Measurements from ENCODE around the gene GLI2. TPM values are rescaled to one million over a fixed set of nuclear protein-coding genes. Genes with fewer than 3 reads are reported as not detected.
A peak's percentile ranks its signal among the peaks of the same experiment; 100 is the strongest.

GLI2 gene
- 23.1 TPM for total RNA-seq

- Histone ChIP-seq H3K27me3 (no peaks in the 10 kb centered on the region), H3K4me3 (peak within 1 kb of the TSS; percentile 51 to 67), H3K27ac (peak within 1 kb of the TSS; percentile 74 to 85), H3K9me3 (no peaks in the 10 kb centered on the region), H3K36me3 (no peaks in the 10 kb centered on the region), H3K4me1 (peaks cover 0 to 11% of the 10 kb centered on the region in 2 donors)
- intact Hi-C loops (cut with DNase I) = loop anchor here (1.0 to 2.0 kb wide), 3 partner anchors 69 to 336 kb away; no protein-coding TSS in a partner anchor
- TF ChIP-seq, protein P1, sequence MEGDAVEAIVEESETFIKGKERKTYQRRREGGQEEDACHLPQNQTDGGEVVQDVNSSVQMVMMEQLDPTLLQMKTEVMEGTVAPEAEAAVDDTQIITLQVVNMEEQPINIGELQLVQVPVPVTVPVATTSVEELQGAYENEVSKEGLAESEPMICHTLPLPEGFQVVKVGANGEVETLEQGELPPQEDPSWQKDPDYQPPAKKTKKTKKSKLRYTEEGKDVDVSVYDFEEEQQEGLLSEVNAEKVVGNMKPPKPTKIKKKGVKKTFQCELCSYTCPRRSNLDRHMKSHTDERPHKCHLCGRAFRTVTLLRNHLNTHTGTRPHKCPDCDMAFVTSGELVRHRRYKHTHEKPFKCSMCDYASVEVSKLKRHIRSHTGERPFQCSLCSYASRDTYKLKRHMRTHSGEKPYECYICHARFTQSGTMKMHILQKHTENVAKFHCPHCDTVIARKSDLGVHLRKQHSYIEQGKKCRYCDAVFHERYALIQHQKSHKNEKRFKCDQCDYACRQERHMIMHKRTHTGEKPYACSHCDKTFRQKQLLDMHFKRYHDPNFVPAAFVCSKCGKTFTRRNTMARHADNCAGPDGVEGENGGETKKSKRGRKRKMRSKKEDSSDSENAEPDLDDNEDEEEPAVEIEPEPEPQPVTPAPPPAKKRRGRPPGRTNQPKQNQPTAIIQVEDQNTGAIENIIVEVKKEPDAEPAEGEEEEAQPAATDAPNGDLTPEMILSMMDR (IDR thresholded peaks at IDR 0.05) = peak; percentile 63 to 73 (median 72)
- DNase-seq (ENCODE audit: low spot score in 2 of 2) = peak in 1 of 2 donors; percentile 82
Observed at GRCh38 chr2:120735746-120736170, at the start of gene GLI2. Gene GLI2, plus strand, starts transcription at chr2:120735868. Its CDS starts 61,453 bp downstream, at chr2:120797321.

DNA sequence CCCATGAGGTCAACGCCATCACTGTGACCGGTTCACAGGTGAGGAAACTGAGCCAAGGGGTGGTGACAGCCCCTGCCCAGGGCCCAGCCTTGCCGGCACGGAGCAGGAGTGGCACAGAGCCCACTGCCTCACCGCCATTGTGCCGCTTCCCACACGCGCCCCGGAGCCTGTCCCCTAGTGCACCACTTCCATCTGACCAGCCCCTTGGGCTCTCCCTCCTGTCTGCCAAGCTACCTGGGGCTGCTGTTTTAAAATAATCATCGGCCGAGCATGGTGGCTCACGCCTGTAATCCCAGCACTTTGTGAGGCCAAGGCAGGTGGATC, 49.7 kb upstream of the GLI2 start:
- no peaks in the 10 kb centered on the region for H3K36me3 ChIP-seq
- no peak overlapping the region for H3K4me3 ChIP-seq
- H3K9me3 ChIP-seq = no peaks in the 10 kb centered on the region
- no peaks in the 10 kb centered on the region for H3K27me3 ChIP-seq
- H3K4me1 ChIP-seq = peaks cover 0 to 2% of the 10 kb centered on the region in 2 donors
- intact Hi-C loops (cut with DNase I) = loop anchor here (10.0 kb wide), 1 partner anchor 431 kb away; the partner anchor contains the start of gene RALB
- no peak overlapping the region for H3K27ac ChIP-seq
- DNase-seq (ENCODE audit: low spot score in 2 of 2) = no peak
- TF ChIP-seq, protein P1 (IDR thresholded peaks at IDR 0.05) = no peak

DNA sequence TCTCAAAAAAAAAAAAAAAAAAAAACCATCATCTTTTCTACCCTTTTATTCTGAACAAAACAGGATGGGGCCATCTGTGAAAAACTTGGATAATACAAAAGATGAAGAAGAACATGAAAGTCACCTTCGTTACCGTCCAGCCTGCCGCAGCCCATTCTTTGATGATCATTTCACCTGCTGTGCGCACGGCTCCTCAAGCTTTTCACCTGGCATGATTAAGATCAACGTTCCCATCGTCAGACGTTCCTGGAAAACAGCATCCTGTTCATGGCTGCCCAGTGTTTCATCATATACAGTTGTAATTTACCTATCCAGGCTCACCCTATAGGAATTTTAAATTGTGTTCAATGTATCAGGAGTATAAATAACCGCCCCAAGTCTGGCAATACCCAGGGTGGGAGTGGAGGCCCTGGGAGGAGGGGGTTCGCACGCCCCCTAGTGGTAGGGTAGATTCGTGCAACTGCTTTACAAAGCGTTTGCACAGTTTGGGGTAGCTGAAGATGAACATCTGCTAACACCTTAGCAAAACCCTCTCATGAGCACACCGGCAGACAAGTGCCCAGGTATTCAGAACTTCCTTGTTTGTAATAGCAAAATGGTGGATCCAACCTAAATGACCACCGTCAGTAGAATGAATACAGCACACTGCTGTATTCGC, 49.0 kb upstream of the GLI2 start:
- intact Hi-C loops (cut with DNase I) = loop anchor here (10.0 kb wide), 1 partner anchor 432 kb away; the partner anchor contains the start of gene RALB
- no peak for DNase-seq (ENCODE audit: low spot score in 2 of 2)
- Histone ChIP-seq H3K4me3 (no peak overlapping the region), H3K27ac (no peak overlapping the region), H3K9me3 (no peaks in the 10 kb centered on the region), H3K27me3 (no peaks in the 10 kb centered on the region), H3K4me1 (peaks cover 0 to 2% of the 10 kb centered on the region in 2 donors), H3K36me3 (no peaks in the 10 kb centered on the region)
- TF ChIP-seq, protein P1 (IDR thresholded peaks at IDR 0.05) = no peak

DNA sequence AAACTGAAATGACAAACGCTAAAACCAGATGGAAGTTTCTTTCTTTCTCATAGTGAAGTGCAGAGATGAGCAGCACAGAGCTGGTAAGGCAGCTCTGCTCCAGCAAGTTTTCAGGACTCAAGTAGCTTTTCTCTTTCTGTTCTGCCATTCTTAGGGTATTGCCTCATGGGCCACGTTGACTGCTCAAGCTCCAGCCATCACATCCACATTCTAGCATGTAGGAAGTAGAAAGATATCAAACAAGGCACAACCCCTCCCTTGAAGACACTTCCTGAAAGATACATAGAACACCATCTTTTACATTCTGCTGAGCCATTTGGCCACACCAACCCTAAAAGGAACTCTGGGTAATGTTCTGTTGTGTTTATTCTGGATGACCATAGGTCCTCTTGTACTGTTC, 48.5 kb upstream of the GLI2 start:
- H3K27me3 ChIP-seq = no peaks in the 10 kb centered on the region
- H3K9me3 ChIP-seq = no peaks in the 10 kb centered on the region
- intact Hi-C loops (cut with DNase I) = loop anchor here (10.0 kb wide), 1 partner anchor 432 kb away; the partner anchor contains the start of gene RALB
- no peak for DNase-seq (ENCODE audit: low spot score in 2 of 2)
- peaks cover 0 to 2% of the 10 kb centered on the region in 2 donors for H3K4me1 ChIP-seq
- TF ChIP-seq, protein P1 (IDR thresholded peaks at IDR 0.05) = no peak
- no peak overlapping the region for H3K4me3 ChIP-seq
- H3K36me3 ChIP-seq = no peaks in the 10 kb centered on the region
- no peak overlapping the region for H3K27ac ChIP-seq

GRCh38 chr2:120690521-120690920, 45.1 kb upstream of the GLI2 start:
- TF ChIP-seq, protein P1 (IDR thresholded peaks at IDR 0.05) = no peak
- no peak overlapping the region for H3K4me3 ChIP-seq
- DNase-seq (ENCODE audit: low spot score in 2 of 2) = no peak
- H3K36me3 ChIP-seq = no peaks in the 10 kb centered on the region
- no peaks in the 10 kb centered on the region for H3K9me3 ChIP-seq
- intact Hi-C loops (cut with DNase I) = no loop called here
- H3K27ac ChIP-seq = no peak overlapping the region
- H3K4me1 ChIP-seq = no peaks in the 10 kb centered on the region
- no peaks in the 10 kb centered on the region for H3K27me3 ChIP-seq

Measured in ascending aorta (tissue), 2 donors.